Measurements from ENCODE around the gene XXYLT1.

DNA sequence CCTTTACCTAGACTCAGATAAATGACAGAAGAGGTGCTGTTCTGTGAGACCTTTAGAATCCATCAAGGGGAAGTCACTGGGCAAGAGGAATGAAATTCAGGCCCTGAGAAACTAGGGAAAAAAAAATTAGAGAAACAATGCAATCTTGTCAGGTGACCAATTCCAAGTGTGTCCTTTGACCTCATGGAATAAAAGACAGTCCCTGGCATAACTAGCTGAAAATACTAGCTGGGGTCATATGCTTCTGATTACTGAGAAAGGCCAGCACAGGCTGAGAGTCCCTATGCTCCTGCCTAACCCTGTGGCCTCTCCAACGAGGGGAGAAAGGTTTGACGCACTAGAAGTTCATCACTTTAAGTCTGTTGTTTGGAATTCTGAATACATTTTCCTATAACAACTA lies 167.3 kb downstream of the XXYLT1 start:
- no peak for TF ChIP-seq EZH2phosphoT487 (IDR thresholded peaks at IDR 0.05; ENCODE audit: borderline replicate concordance, low read length)
- TF ChIP-seq, protein P1, sequence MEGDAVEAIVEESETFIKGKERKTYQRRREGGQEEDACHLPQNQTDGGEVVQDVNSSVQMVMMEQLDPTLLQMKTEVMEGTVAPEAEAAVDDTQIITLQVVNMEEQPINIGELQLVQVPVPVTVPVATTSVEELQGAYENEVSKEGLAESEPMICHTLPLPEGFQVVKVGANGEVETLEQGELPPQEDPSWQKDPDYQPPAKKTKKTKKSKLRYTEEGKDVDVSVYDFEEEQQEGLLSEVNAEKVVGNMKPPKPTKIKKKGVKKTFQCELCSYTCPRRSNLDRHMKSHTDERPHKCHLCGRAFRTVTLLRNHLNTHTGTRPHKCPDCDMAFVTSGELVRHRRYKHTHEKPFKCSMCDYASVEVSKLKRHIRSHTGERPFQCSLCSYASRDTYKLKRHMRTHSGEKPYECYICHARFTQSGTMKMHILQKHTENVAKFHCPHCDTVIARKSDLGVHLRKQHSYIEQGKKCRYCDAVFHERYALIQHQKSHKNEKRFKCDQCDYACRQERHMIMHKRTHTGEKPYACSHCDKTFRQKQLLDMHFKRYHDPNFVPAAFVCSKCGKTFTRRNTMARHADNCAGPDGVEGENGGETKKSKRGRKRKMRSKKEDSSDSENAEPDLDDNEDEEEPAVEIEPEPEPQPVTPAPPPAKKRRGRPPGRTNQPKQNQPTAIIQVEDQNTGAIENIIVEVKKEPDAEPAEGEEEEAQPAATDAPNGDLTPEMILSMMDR (IDR thresholded peaks at IDR 0.05; ENCODE audit: low read depth, low read length, poor library complexity, severe bottlenecking), result no peak

Measured in DOHH2 (cell line).